HEK293 (cell line): ENCODE data around the gene FCHO2.

Source experiments
- ZNF423 ChIP-seq: fragments of 450-650 bp; formaldehyde crosslinking; IDR thresholded peaks from 2 replicates; pipeline ENCODE4 v1.5.1; 2016; ENCODE audit warnings: missing biosample characterization, missing genetic modification characterization
- ZNF426 ChIP-seq: fragments of 450-650 bp; formaldehyde crosslinking; IDR thresholded peaks from 2 replicates; pipeline ENCODE4 v1.5.1; 2017; ENCODE audit warnings: missing biosample characterization, missing genetic modification characterization, mild to moderate bottlenecking, inconsistent platforms, moderate library complexity
- TF ChIP-seq, protein P1 (sequence below): fragments of 450-650 bp; formaldehyde crosslinking; IDR thresholded peaks from 2 replicates; pipeline ENCODE4 v1.5.1; 2016; ENCODE audit warnings: missing biosample characterization, missing genetic modification characterization
- TF ChIP-seq, protein P2 (sequence below): fragments of 450-650 bp; formaldehyde crosslinking; IDR thresholded peaks from 2 replicates; pipeline ENCODE4 v1.5.1; 2016; ENCODE audit warnings: missing biosample characterization, missing genetic modification characterization

DNA sequence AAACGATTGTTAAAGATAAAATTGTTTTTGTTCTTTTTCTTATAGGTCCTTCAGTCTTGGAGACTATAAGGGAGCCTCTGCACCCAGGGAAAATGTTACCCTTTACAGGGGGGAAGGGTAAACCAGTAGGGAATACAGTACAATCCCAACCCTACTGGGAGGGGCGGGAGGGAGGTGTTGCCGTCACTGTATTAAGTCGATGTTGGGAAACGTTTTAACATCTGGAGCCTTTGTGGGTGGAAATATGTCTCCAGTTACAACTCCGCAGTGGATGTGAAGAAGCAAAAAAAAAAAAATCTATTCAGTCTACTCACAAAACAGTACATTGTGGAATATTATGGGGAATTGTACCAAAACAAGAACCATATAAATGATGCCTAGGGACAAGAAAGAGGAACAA, 47.2 kb upstream of the FCHO2 start:
- TF ChIP-seq ZNF426 (tag by site-specific recombination) (no peak), ZNF423 (no peak)
- TF ChIP-seq, protein P1, sequence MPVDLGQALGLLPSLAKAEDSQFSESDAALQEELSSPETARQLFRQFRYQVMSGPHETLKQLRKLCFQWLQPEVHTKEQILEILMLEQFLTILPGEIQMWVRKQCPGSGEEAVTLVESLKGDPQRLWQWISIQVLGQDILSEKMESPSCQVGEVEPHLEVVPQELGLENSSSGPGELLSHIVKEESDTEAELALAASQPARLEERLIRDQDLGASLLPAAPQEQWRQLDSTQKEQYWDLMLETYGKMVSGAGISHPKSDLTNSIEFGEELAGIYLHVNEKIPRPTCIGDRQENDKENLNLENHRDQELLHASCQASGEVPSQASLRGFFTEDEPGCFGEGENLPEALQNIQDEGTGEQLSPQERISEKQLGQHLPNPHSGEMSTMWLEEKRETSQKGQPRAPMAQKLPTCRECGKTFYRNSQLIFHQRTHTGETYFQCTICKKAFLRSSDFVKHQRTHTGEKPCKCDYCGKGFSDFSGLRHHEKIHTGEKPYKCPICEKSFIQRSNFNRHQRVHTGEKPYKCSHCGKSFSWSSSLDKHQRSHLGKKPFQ: no peak
- TF ChIP-seq, protein P2, sequence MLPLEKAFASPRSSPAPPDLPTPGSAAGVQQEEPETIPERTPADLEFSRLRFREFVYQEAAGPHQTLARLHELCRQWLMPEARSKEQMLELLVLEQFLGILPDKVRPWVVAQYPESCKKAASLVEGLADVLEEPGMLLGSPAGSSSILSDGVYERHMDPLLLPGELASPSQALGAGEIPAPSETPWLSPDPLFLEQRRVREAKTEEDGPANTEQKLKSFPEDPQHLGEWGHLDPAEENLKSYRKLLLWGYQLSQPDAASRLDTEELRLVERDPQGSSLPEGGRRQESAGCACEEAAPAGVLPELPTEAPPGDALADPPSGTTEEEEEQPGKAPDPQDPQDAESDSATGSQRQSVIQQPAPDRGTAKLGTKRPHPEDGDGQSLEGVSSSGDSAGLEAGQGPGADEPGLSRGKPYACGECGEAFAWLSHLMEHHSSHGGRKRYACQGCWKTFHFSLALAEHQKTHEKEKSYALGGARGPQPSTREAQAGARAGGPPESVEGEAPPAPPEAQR: no peak
